Chondrocyte (in vitro differentiated cells): ENCODE data around the gene MTFMT. TPM values are rescaled to one million over a fixed set of nuclear protein-coding genes. Genes with fewer than 3 reads are reported as not detected.

ENCODE experiments used
- DNase-seq: peaks from one replicate; pipeline ENCODE4 v3.0.0; 2021; ENCODE audit warnings: mixed read lengths, low spot score
- H3K27ac Mint-ChIP-seq: one replicate; pipeline ENCODE4 v1.8.0; 2021; ENCODE audit warnings: mild to moderate bottlenecking, moderate library complexity, mixed read lengths; ENCODE audit not compliant: unreplicated experiment
- H3K27me3 Mint-ChIP-seq: 2 replicates; pipeline ENCODE4 v1.8.0; 2021; ENCODE audit warnings: low read depth, mixed read lengths
- H3K36me3 Mint-ChIP-seq: 2 replicates; pipeline ENCODE4 v1.8.0; 2021; ENCODE audit warnings: low read depth, mixed read lengths
- H3K4me1 Mint-ChIP-seq: 2 replicates; pipeline ENCODE4 v1.8.0; 2021; ENCODE audit warnings: low read depth, mild to moderate bottlenecking, mixed read lengths
- H3K4me3 Mint-ChIP-seq: one replicate; pipeline ENCODE4 v1.8.0; 2021; ENCODE audit warnings: mild to moderate bottlenecking, moderate library complexity, mixed read lengths; ENCODE audit not compliant: unreplicated experiment
- H3K9me3 Mint-ChIP-seq: 2 replicates; pipeline ENCODE4 v1.8.0; 2021; ENCODE audit warnings: low read depth, mixed read lengths
- total RNA-seq: library from RNA; stranded (reverse); gene quantifications from 3 replicates; pipeline ENCODE4 v1.2.1, GENCODE V29; 2021
- TF ChIP-seq, protein P1 (sequence below): fragments of 200-600 bp; sonication (generic); IDR thresholded peaks from 2 replicates; pipeline ENCODE4 v1.5.0; 2021; ENCODE audit warnings: antibody characterized with exemption, mild to moderate bottlenecking, moderate library complexity

The MTFMT gene
- total RNA-seq, 1 donor from 2014 or later, result 13.4 TPM

DNA sequence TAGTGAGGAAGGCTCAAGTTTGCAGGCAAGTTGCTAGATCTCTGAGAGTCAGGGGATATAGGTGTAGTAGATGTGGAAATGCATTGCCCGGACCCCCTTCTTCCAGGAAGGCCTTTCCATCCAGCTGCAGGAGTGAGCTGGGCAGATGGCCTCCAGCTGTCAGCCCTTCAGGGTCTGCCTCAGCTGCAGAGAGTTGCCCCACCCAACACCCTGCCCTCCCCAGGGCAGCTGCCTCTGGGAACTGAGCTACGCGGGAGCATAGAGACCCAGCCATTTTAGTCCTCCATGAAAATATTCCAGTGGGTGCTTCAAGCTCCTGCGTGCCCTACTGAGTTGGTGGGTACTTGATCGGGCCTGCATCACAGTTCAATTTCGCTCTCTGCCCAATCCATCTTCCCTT, 69.3 kb downstream of the MTFMT start:
- Mint-ChIP-seq H3K9me3 (no peaks in the 10 kb centered on the region), H3K36me3 (peaks cover 64% of the 10 kb centered on the region), H3K4me3 (no peak overlapping the region), H3K27ac (no peak overlapping the region), H3K27me3 (no peaks in the 10 kb centered on the region), H3K4me1 (peaks cover 4% of the 10 kb centered on the region)
- TF ChIP-seq, protein P1, sequence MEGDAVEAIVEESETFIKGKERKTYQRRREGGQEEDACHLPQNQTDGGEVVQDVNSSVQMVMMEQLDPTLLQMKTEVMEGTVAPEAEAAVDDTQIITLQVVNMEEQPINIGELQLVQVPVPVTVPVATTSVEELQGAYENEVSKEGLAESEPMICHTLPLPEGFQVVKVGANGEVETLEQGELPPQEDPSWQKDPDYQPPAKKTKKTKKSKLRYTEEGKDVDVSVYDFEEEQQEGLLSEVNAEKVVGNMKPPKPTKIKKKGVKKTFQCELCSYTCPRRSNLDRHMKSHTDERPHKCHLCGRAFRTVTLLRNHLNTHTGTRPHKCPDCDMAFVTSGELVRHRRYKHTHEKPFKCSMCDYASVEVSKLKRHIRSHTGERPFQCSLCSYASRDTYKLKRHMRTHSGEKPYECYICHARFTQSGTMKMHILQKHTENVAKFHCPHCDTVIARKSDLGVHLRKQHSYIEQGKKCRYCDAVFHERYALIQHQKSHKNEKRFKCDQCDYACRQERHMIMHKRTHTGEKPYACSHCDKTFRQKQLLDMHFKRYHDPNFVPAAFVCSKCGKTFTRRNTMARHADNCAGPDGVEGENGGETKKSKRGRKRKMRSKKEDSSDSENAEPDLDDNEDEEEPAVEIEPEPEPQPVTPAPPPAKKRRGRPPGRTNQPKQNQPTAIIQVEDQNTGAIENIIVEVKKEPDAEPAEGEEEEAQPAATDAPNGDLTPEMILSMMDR, result no peak
- DNase-seq, result no peak

DNA sequence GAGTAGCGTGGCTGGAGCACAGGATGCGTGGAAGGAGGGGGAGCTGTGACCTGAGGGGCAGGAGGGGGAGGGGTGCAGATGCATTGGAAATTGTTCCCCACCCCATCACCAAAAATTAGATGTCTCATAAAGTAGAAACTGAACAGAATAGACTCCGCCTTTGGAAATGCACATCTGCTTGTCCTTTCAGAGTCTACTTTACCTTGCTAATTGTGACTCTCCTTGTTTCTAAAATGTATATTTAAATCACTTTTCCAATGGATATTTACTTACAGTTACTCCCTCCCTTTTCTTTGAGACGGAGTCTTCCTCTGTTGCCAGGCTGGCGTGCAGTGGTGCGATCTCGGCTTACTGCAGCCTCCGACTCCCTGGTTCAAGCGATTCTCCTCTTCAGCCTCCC, 70.3 kb downstream of the MTFMT start:
- H3K36me3 Mint-ChIP-seq, result peaks cover 62% of the 10 kb centered on the region
- H3K27ac Mint-ChIP-seq, result no peak overlapping the region
- no peak for DNase-seq
- peaks cover 4% of the 10 kb centered on the region for H3K4me1 Mint-ChIP-seq
- TF ChIP-seq, protein P1, result no peak
- peaks cover 9% of the 10 kb centered on the region for H3K9me3 Mint-ChIP-seq
- H3K27me3 Mint-ChIP-seq, result no peaks in the 10 kb centered on the region
- H3K4me3 Mint-ChIP-seq, result no peak overlapping the region

GRCh38 chr15:64954395-64954794, 75.0 kb downstream of the MTFMT start:
- no peak overlapping the region for H3K27ac Mint-ChIP-seq
- H3K27me3 Mint-ChIP-seq, result no peaks in the 10 kb centered on the region
- H3K4me1 Mint-ChIP-seq, result peaks cover 4% of the 10 kb centered on the region
- H3K9me3 Mint-ChIP-seq, result peaks cover 16% of the 10 kb centered on the region
- TF ChIP-seq, protein P1, result no peak
- H3K36me3 Mint-ChIP-seq, result peaks cover 29% of the 10 kb centered on the region
- DNase-seq, result no peak
- H3K4me3 Mint-ChIP-seq, result no peak overlapping the region

- H3K36me3 Mint-ChIP-seq, result peaks cover 19% of the 10 kb centered on the region
- DNase-seq, result no peak
- H3K27ac Mint-ChIP-seq, result no peak overlapping the region
- TF ChIP-seq, protein P1, result no peak
- no peaks in the 10 kb centered on the region for H3K27me3 Mint-ChIP-seq
- H3K9me3 Mint-ChIP-seq, result peaks cover 16% of the 10 kb centered on the region
- no peaks in the 10 kb centered on the region for H3K4me1 Mint-ChIP-seq
- H3K4me3 Mint-ChIP-seq, result no peak overlapping the region
Observed at GRCh38 chr15:64951777-64952418, 77.5 kb downstream of the MTFMT start.

Other genes starting within 250 kb of the MTFMT start
- 1.8 to 6.1 TPM (median 5.9 TPM) in 3 replicates for gene PIF1, start 204.0 kb downstream of the MTFMT start, total RNA-seq
- gene PLEKHO2, start 187.7 kb downstream of the MTFMT start, total RNA-seq, result 19.5 to 20.3 TPM (median 20.3 TPM) in 3 replicates
- gene ANKDD1A, start 117.7 kb downstream of the MTFMT start, total RNA-seq, result 3.4 to 4.3 TPM (median 3.8 TPM) in 3 replicates
- 76.1 to 84.9 TPM (median 80.5 TPM) in 3 replicates for gene SPG21, start 39.7 kb downstream of the MTFMT start, total RNA-seq
- not detected in 3 replicates for gene SLC51B, start 15.7 kb upstream of the MTFMT start, total RNA-seq
- 1.7 to 13.1 TPM (median 12.7 TPM) in 3 replicates for gene RASL12, start 38.4 kb upstream of the MTFMT start, total RNA-seq
- gene KBTBD13, start 47.1 kb upstream of the MTFMT start, total RNA-seq, result not detected in 3 replicates
- 2.3 to 4.8 TPM (median 2.5 TPM) in 3 replicates for gene UBAP1L, start 85.6 kb upstream of the MTFMT start, total RNA-seq
- gene PDCD7, start 104.2 kb upstream of the MTFMT start, total RNA-seq, result 14.7 to 24.5 TPM (median 15.1 TPM) in 3 replicates
- gene CLPX, start 155.7 kb upstream of the MTFMT start, total RNA-seq, result 40.7 to 41.9 TPM (median 41.4 TPM) in 3 replicates
- gene CILP, start 181.8 kb upstream of the MTFMT start, total RNA-seq, result 0.17 to 0.22 TPM (median 0.21 TPM) in 3 replicates